Pancreas (tissue), 10 donors: Measurements from ENCODE around the gene ZBTB44. TPM values are rescaled to one million over a fixed set of nuclear protein-coding genes. Genes with fewer than 3 reads are reported as not detected.
A peak's percentile ranks its signal among the peaks of the same experiment; 100 is the strongest.

ENCODE experiments used
- ATAC-seq, 4 donors: fragments of 200-7000 bp; cut with Tn5 transposase; one replicate each; pipeline versions ENCODE4 v1.8.0 to v1.9.1; 2020; ENCODE audit warnings: mild to moderate bottlenecking in 4 of 4, moderate library complexity in 4 of 4
- DNase-seq, 6 donors: peaks; one replicate each; pipeline ENCODE4 v3.0.0-alpha.2; 2020
- FAIRE-seq: peaks from 2 replicates; lab custom pipeline; 2012; peaks lifted over from hg19 to GRCh38; lab: Jason Lieb, UNC
- H3K27ac ChIP-seq, 4 donors: fragments of 200-600 bp; sonication (generic); 1 replicate in 3 of 4; 2 replicates in 1 of 4; pipeline versions ENCODE4 v1.5.0 to v1.8.0; 2020
- H3K27me3 ChIP-seq, 4 donors: fragments of 200-600 bp; one replicate each; pipeline ENCODE4 v1.8.0; 2021
- H3K36me3 ChIP-seq, 3 donors: fragments of 200-600 bp; sonication (generic) in 1 of 3; one replicate each; pipeline versions ENCODE4 v1.5.0 to v1.8.0; 2020 to 2021
- H3K4me1 ChIP-seq, 3 donors: fragments of 200-600 bp; one replicate each; pipeline ENCODE4 v1.8.0; 2021
- H3K4me3 ChIP-seq, 4 donors: fragments of 200-600 bp; sonication (generic) in 2 of 4; one replicate each; pipeline versions ENCODE4 v1.5.0 to v1.8.0; 2020 to 2021
- H3K9me3 ChIP-seq, 4 donors: fragments of 200-600 bp; one replicate each; pipeline ENCODE4 v1.8.0; 2021
- WGBS, 2 donors: extraction: QIAGEN DNeasy Blood & Tissue Kit; methylation state at CpG; one replicate each; pipeline ENCODE4 v1.1.7; 2013; 5-methylcytosine and 5-hydroxymethylcytosine counted together
- intact Hi-C, 3 donors: fragments of 100-400 bp; cut with DNase I; formaldehyde crosslinking; loops; one replicate each; pipeline versions ENCODE4 v1.11.1 to v1.14.2; 2022
- polyA plus RNA-seq, 2 donors: library from polyadenylated mRNA; stranded (reverse); fragments of 200-250 nt; gene quantifications; one replicate each; pipeline ENCODE4 v1.2.3, GENCODE V29; 2013
- total RNA-seq, 6 donors: library from RNA; stranded (reverse); fragmentation: NEBNext Ultra II Directional in 4 of 6; extraction: Animal tissue kit (Norgen Biotek cat#: 25700) in 4 of 6; gene quantifications; one replicate each; pipeline versions ENCODE4 v1.2.1 to v1.2.4, GENCODE V29; 2021 to 2023
- TF ChIP-seq, protein P1 (sequence below), 4 donors: fragments of 200-600 bp; sonication (generic) in 3 of 4; IDR thresholded peaks; one replicate each; pipeline versions ENCODE4 v1.5.0 to v1.8.0; 2021; ENCODE audit warnings: antibody characterized with exemption in 4 of 4
- donor health status: healthy with polysubstance abuse.
- donor health status: DM: no; HTN: no; CAD: no; lungs with moderate emphysema.
- donor health status: DM: no; HTN: no; CAD: no.
- donor health status: control.
- donor health status: control.
- donor health status: Bipolar disorder and iron deficiency.
- donor health status: DM: yes; HTN: yes; CAD: no.
- donor health status: DM: no; HTN: no; CAD: no.
- donor health status: DM: no; HTN: no; CAD: no.
- donor health status: DM: yes; HTN: yes; CAD: no.

The ZBTB44 gene
- total and polyA plus RNA-seq, 8 donors, result 6.4 to 31.1 (median 18.1) TPM

GRCh38 chr11:130209128-130209932 is 105.4 kb downstream of the ZBTB44 start:
- Histone ChIP-seq H3K27me3 (no peaks in the 10 kb centered on the region), H3K27ac (no peak overlapping the region), H3K4me3 (no peak overlapping the region), H3K4me1 (no peaks in the 10 kb centered on the region), H3K9me3 (no peaks in the 10 kb centered on the region), H3K36me3 (peaks cover 0 to 23% (median 0%) of the 10 kb centered on the region in 3 donors)
- ATAC-seq (no peak), DNase-seq (peak in 2 of 6 donors; percentile 11 to 45), FAIRE-seq (no peak)
- intact Hi-C loops, result no loop called here
- TF ChIP-seq, protein P1, sequence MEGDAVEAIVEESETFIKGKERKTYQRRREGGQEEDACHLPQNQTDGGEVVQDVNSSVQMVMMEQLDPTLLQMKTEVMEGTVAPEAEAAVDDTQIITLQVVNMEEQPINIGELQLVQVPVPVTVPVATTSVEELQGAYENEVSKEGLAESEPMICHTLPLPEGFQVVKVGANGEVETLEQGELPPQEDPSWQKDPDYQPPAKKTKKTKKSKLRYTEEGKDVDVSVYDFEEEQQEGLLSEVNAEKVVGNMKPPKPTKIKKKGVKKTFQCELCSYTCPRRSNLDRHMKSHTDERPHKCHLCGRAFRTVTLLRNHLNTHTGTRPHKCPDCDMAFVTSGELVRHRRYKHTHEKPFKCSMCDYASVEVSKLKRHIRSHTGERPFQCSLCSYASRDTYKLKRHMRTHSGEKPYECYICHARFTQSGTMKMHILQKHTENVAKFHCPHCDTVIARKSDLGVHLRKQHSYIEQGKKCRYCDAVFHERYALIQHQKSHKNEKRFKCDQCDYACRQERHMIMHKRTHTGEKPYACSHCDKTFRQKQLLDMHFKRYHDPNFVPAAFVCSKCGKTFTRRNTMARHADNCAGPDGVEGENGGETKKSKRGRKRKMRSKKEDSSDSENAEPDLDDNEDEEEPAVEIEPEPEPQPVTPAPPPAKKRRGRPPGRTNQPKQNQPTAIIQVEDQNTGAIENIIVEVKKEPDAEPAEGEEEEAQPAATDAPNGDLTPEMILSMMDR (IDR thresholded peaks at IDR 0.05), result no peak
- WGBS, 2 donors, result 93 to 96% methylated on average over 51 to 53 of the region's 53 CpGs

DNA sequence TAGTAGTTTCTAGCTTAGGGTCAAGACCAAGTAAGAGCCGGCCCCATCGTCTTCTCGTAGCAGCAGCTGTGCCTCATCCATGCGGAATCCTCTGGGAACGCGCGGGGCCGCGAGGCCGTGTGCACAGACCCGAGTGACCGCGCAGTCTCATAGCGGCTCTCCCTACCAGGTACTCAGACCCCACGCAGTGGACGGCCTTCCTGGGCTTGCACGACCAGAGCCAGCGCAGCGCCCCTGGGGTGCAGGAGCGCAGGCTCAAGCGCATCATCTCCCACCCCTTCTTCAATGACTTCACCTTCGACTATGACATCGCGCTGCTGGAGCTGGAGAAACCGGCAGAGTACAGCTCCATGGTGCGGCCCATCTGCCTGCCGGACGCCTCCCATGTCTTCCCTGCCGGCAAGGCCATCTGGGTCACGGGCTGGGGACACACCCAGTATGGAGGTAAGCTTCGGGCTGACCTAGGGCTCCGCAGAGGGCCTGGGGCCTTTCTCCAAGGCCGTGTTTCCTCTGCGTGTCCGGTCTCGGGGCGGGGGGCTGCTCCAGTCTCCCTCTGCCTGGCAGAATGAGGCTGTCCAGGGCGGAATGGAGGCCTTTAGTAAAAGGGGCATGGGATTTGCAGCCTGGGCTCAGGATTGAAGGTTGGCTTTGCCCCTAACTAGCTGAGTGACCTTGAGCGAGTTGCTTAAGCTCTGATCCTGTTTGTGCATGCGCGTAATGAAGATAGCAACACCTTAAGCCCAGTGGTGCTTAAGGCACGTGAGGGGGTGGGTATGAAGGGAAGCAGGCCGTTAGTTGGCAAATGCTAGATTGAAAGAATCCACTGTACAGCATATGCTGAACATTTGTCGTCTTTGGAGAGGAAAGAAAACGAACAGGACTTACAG is 106.2 kb downstream of the ZBTB44 start:
- DNase-seq, result peak in 2 of 6 donors; percentile 6 to 50
- no peaks in the 10 kb centered on the region for H3K4me1 ChIP-seq
- peaks cover 0 to 23% (median 0%) of the 10 kb centered on the region in 3 donors for H3K36me3 ChIP-seq
- no peak for ATAC-seq
- TF ChIP-seq, protein P1 (IDR thresholded peaks at IDR 0.05), result no peak
- 90% methylated on average over 45 of the region's 45 CpGs for WGBS, 2 donors
- H3K9me3 ChIP-seq, result no peaks in the 10 kb centered on the region
- no peak overlapping the region for H3K27ac ChIP-seq
- H3K27me3 ChIP-seq, result no peaks in the 10 kb centered on the region
- intact Hi-C loops, result no loop called here
- no peak for FAIRE-seq
- H3K4me3 ChIP-seq, result no peak overlapping the region

GRCh38 chr11:130206141-130206540 is 108.6 kb downstream of the ZBTB44 start:
- no peak for FAIRE-seq
- intact Hi-C loops, result no loop called here
- no peaks in the 10 kb centered on the region for H3K4me1 ChIP-seq

DNA sequence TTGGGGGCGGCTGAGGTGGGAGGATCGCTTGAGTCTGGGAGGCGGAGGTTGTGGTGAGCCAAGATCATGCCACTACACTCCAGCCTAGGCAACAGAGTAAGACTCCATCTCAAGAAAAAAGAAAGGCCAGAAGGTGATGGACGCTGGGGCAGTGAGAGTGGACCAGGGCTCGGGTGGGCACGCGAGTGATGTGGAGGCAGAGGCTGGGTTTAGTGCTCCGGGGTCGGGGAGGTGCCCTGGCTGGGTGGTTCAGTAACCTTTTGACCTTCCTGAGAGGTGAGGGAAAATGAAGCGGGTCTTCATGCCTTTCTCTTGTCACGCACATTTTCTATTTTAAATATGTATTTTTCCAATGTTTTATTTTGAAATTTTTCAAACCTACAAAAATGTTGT is 110.0 kb downstream of the ZBTB44 start:
- H3K9me3 ChIP-seq, result no peaks in the 10 kb centered on the region
- intact Hi-C loops, result no loop called here
- WGBS, 2 donors, result 95 to 96% methylated on average over 11 of the region's 11 CpGs
- no peak overlapping the region for H3K4me3 ChIP-seq
- DNase-seq, result peak in 1 of 6 donors; percentile 40
- H3K27ac ChIP-seq, result no peak overlapping the region
- H3K27me3 ChIP-seq, result no peaks in the 10 kb centered on the region
- no peak for FAIRE-seq
- TF ChIP-seq, protein P1 (IDR thresholded peaks at IDR 0.05), result no peak
- no peak for ATAC-seq
- H3K4me1 ChIP-seq, result no peaks in the 10 kb centered on the region
- peaks cover 0 to 55% (median 12%) of the 10 kb centered on the region in 3 donors for H3K36me3 ChIP-seq

More at GRCh38 chr11:130206141-130206540, 108.6 kb downstream of the ZBTB44 start:
- Histone ChIP-seq H3K9me3 (no peaks in the 10 kb centered on the region), H3K27ac (no peak overlapping the region), H3K36me3 (peaks cover 0 to 40% (median 0%) of the 10 kb centered on the region in 3 donors), H3K27me3 (no peaks in the 10 kb centered on the region), H3K4me3 (no peak overlapping the region)
- no peak for ATAC-seq
- 89 to 95% methylated on average over 22 of the region's 22 CpGs for WGBS, 2 donors
- DNase-seq, result peak in 1 of 6 donors; percentile 47
- TF ChIP-seq, protein P1 (IDR thresholded peaks at IDR 0.05), result no peak
